A549 (cell line): ENCODE data around the gene H19.

Experiments used
- ATOH8 ChIP-seq: fragments of 250-450 bp; sonication (Bioruptor Pico); IDR thresholded peaks from 2 replicates; pipeline ENCODE4 v1.5.0; 2020; ENCODE audit warnings: low read depth, mild to moderate bottlenecking, moderate library complexity
- CEBPB ChIP-seq, 2 experiments: fragments of >200 bp in 1 of 2; sonication (Bioruptor Twin) in 1 of 2; formaldehyde crosslinking in 1 of 2; IDR thresholded peaks; 2 replicates each; pipeline ENCODE4 v1.6.1; 2012 to 2016
- CHD2 ChIP-seq: fragments of 150-350 bp; IDR thresholded peaks from 2 replicates; pipeline ENCODE4 v1.6.1; 2014; ENCODE audit warnings: low read length; ENCODE audit not compliant: partially characterized antibody
- ELK1 ChIP-seq: fragments of 150-350 bp; IDR thresholded peaks from 2 replicates; pipeline ENCODE4 v1.6.1; 2014; ENCODE audit warnings: low read depth, mild to moderate bottlenecking, low read length
- ESRRA ChIP-seq: fragments of 150-350 bp; IDR thresholded peaks from 2 replicates; pipeline ENCODE4 v1.6.1; 2014; ENCODE audit warnings: mild to moderate bottlenecking, low read length, borderline replicate concordance
- JUNB ChIP-seq: fragments of >200 bp; sonication (Bioruptor Twin); formaldehyde crosslinking; IDR thresholded peaks from 2 replicates; pipeline ENCODE4 v1.6.1; 2016
- MAZ ChIP-seq: fragments of 150-350 bp; IDR thresholded peaks from 2 replicates; pipeline ENCODE4 v1.6.1; 2014; ENCODE audit warnings: antibody characterized with exemption, low read depth, low read length, borderline replicate concordance
- NR3C1 ChIP-seq: fragments of >200 bp; sonication (Bioruptor Twin); formaldehyde crosslinking; IDR thresholded peaks from 3 replicates; pipeline ENCODE4 v1.6.1; 2017
- PBX3 ChIP-seq: IDR thresholded peaks from 2 replicates; pipeline ENCODE4 v1.6.1; 2012
- POLR2A ChIP-seq: IDR thresholded peaks from 2 replicates; pipeline ENCODE4 v1.6.1; 2012; ENCODE audit warnings: mild to moderate bottlenecking, low read length
- REST ChIP-seq: fragments of 200-600 bp; sonication (generic); IDR thresholded peaks from 2 replicates; pipeline ENCODE4 v1.6.1; 2016; ENCODE audit warnings: antibody characterized with exemption, mild to moderate bottlenecking, moderate library complexity
- TF ChIP-seq, protein P1 (sequence below): fragments of >200 bp; sonication (Bioruptor Twin); formaldehyde crosslinking; IDR thresholded peaks from 3 replicates; pipeline ENCODE4 v1.5.1; 2016

- no peak for TF ChIP-seq NR3C1
- TF ChIP-seq, protein P1, sequence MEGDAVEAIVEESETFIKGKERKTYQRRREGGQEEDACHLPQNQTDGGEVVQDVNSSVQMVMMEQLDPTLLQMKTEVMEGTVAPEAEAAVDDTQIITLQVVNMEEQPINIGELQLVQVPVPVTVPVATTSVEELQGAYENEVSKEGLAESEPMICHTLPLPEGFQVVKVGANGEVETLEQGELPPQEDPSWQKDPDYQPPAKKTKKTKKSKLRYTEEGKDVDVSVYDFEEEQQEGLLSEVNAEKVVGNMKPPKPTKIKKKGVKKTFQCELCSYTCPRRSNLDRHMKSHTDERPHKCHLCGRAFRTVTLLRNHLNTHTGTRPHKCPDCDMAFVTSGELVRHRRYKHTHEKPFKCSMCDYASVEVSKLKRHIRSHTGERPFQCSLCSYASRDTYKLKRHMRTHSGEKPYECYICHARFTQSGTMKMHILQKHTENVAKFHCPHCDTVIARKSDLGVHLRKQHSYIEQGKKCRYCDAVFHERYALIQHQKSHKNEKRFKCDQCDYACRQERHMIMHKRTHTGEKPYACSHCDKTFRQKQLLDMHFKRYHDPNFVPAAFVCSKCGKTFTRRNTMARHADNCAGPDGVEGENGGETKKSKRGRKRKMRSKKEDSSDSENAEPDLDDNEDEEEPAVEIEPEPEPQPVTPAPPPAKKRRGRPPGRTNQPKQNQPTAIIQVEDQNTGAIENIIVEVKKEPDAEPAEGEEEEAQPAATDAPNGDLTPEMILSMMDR, result no peak
- TF ChIP-seq POLR2A, result no peak
- no peak for TF ChIP-seq PBX3
- TF ChIP-seq ESRRA, result no peak
- no peak for TF ChIP-seq ELK1
- TF ChIP-seq REST, result no peak
- no peak for TF ChIP-seq JUNB
- no peak for TF ChIP-seq MAZ
- TF ChIP-seq ATOH8 (CRISPR knock-in tag), result no peak
- no peak for TF ChIP-seq CEBPB (IDR thresholded peaks at IDR 0.05)
- no peak for TF ChIP-seq CHD2
Measured at GRCh38 chr11:1988667-1989317, 8.8 kb downstream of the H19 start.
